Measurements from ENCODE around the gene IL25. TPM values are rescaled to one million over a fixed set of nuclear protein-coding genes. Genes with fewer than 3 reads are reported as not detected.
"Not testable (repeated sequence)": the region's sequence is repeated elsewhere in the genome, so short reads cannot be mapped to it uniquely, and the experiment has no call there.

Gene IL25
- total RNA-seq, 2 donors from 2014 or later, result not detected

- H3K36me3 Mint-ChIP-seq, result no peaks in the 10 kb centered on the region
- no peak overlapping the region for H3K27ac Mint-ChIP-seq
- ATAC-seq (peak in 1 of 2 donors; percentile 59), DNase-seq (ENCODE audit: low spot score in 2 of 2) (no peak)
- no peaks in the 10 kb centered on the region for H3K9me3 Mint-ChIP-seq
Observed at GRCh38 chr14:23409475-23409874, 36.9 kb downstream of the IL25 start.

- ATAC-seq (no peak), DNase-seq (ENCODE audit: low spot score in 2 of 2) (no peak)
- Mint-ChIP-seq H3K36me3 (no peaks in the 10 kb centered on the region), H3K27ac (no peak overlapping the region), H3K9me3 (no peaks in the 10 kb centered on the region)
Observed at GRCh38 chr14:23409966-23410635, 37.5 kb downstream of the IL25 start.

GRCh38 chr14:23411563-23412525 is 39.2 kb downstream of the IL25 start:
- H3K36me3 Mint-ChIP-seq, result no peaks in the 10 kb centered on the region
- H3K27ac Mint-ChIP-seq, result peak overlapping the region in 1 of 2 donors; percentile 3
- DNase-seq (ENCODE audit: low spot score in 2 of 2), result no peak
- H3K9me3 Mint-ChIP-seq, result no peaks in the 10 kb centered on the region
- ATAC-seq, result no peak

GRCh38 chr14:23413681-23414080 is 41.1 kb downstream of the IL25 start:
- Mint-ChIP-seq H3K9me3 (no peaks in the 10 kb centered on the region), H3K27ac (peak overlapping the region in 1 of 2 donors; percentile 16), H3K36me3 (no peaks in the 10 kb centered on the region)
- ATAC-seq (no peak), DNase-seq (ENCODE audit: low spot score in 2 of 2) (no peak)

GRCh38 chr14:23414254-23414653 is 41.6 kb downstream of the IL25 start:
- DNase-seq (ENCODE audit: low spot score in 2 of 2), result no peak
- Mint-ChIP-seq H3K36me3 (no peaks in the 10 kb centered on the region), H3K27ac (peak overlapping the region in 1 of 2 donors; percentile 16), H3K9me3 (no peaks in the 10 kb centered on the region)
- no peak for ATAC-seq

- Mint-ChIP-seq H3K9me3 (no peaks in the 10 kb centered on the region), H3K36me3 (no peaks in the 10 kb centered on the region), H3K27ac (no peak overlapping the region)
- DNase-seq (ENCODE audit: low spot score in 2 of 2) (no peak), ATAC-seq (no peak)
Observed at GRCh38 chr14:23414906-23415820, 42.6 kb downstream of the IL25 start.

GRCh38 chr14:23415821-23416778 is 43.5 kb downstream of the IL25 start:
- DNase-seq (ENCODE audit: low spot score in 2 of 2), result no peak
- Mint-ChIP-seq H3K27ac (no peak overlapping the region), H3K9me3 (no peaks in the 10 kb centered on the region), H3K36me3 (no peaks in the 10 kb centered on the region)
- ATAC-seq, result no peak

- H3K27ac Mint-ChIP-seq, result no peak overlapping the region
- H3K36me3 Mint-ChIP-seq, result no peaks in the 10 kb centered on the region
- ATAC-seq (no peak), DNase-seq (ENCODE audit: low spot score in 2 of 2) (no peak)
- no peaks in the 10 kb centered on the region for H3K9me3 Mint-ChIP-seq
Observed at GRCh38 chr14:23416801-23417200, 44.2 kb downstream of the IL25 start.

GRCh38 chr14:23417269-23417668 is 44.7 kb downstream of the IL25 start:
- H3K36me3 Mint-ChIP-seq; ATAC-seq; DNase-seq (ENCODE audit: low spot score in 2 of 2); H3K9me3 Mint-ChIP-seq; H3K27ac Mint-ChIP-seq: not testable (repeated sequence)

- DNase-seq (ENCODE audit: low spot score in 2 of 2), result no peak
- no peak for ATAC-seq
- H3K36me3 Mint-ChIP-seq, result no peaks in the 10 kb centered on the region
- no peaks in the 10 kb centered on the region for H3K9me3 Mint-ChIP-seq
- H3K27ac Mint-ChIP-seq, result no peak overlapping the region
Observed at GRCh38 chr14:23418021-23418420, 45.4 kb downstream of the IL25 start.

- H3K36me3 Mint-ChIP-seq; DNase-seq (ENCODE audit: low spot score in 2 of 2); H3K27ac Mint-ChIP-seq; H3K9me3 Mint-ChIP-seq; ATAC-seq: not testable (repeated sequence)
Observed at GRCh38 chr14:23419646-23420045, 47.0 kb downstream of the IL25 start.

- ATAC-seq (peak in 1 of 2 donors; percentile 93), DNase-seq (ENCODE audit: low spot score in 2 of 2) (peak in 1 of 2 donors; percentile 17)
- no peaks in the 10 kb centered on the region for H3K36me3 Mint-ChIP-seq
- no peaks in the 10 kb centered on the region for H3K9me3 Mint-ChIP-seq
- H3K27ac Mint-ChIP-seq, result peak overlapping the region in 1 of 2 donors; percentile 12
Observed at GRCh38 chr14:23421594-23421993, 49.0 kb downstream of the IL25 start.

GRCh38 chr14:23423657-23424056 is 51.0 kb downstream of the IL25 start:
- Mint-ChIP-seq H3K27ac (peak overlapping the region in 1 of 2 donors; percentile 58), H3K9me3 (no peaks in the 10 kb centered on the region), H3K36me3 (no peaks in the 10 kb centered on the region)
- DNase-seq (ENCODE audit: low spot score in 2 of 2) (no peak), ATAC-seq (no peak)

- H3K36me3 Mint-ChIP-seq, result no peaks in the 10 kb centered on the region
- no peak overlapping the region for H3K27ac Mint-ChIP-seq
- DNase-seq (ENCODE audit: low spot score in 2 of 2), result no peak
- no peaks in the 10 kb centered on the region for H3K9me3 Mint-ChIP-seq
- ATAC-seq, result no peak
Observed at GRCh38 chr14:23425169-23425568, 52.6 kb downstream of the IL25 start.

- not testable (repeated sequence) for ATAC-seq; H3K36me3 Mint-ChIP-seq; H3K9me3 Mint-ChIP-seq; DNase-seq (ENCODE audit: low spot score in 2 of 2); H3K27ac Mint-ChIP-seq
Observed at GRCh38 chr14:23425798-23426197, 53.2 kb downstream of the IL25 start.
